Esophagus (tissue), 2 donors: ENCODE measurements around the gene C6. TPM values are rescaled to one million over a fixed set of nuclear protein-coding genes. Genes with fewer than 3 reads are reported as not detected.

ENCODE experiments used
- H3K27ac ChIP-seq, 2 donors: one replicate each; pipeline ENCODE4 v1.5.1; 2013; ENCODE audit warnings: low read depth in 2 of 2, mild to moderate bottlenecking in 2 of 2, inconsistent platforms in 1 of 2, low read length in 1 of 2, moderate library complexity in 1 of 2
- H3K27me3 ChIP-seq, 2 donors: one replicate each; pipeline ENCODE4 v1.6.1; 2013; ENCODE audit warnings: low read length in 2 of 2, control low read depth in 1 of 2, mild to moderate bottlenecking in 1 of 2; ENCODE audit not compliant: insufficient read depth in 2 of 2, control insufficient read depth in 1 of 2
- H3K36me3 ChIP-seq, 2 donors: one replicate each; pipeline ENCODE4 v1.6.1; 2013; ENCODE audit warnings: low read length in 1 of 2; ENCODE audit not compliant: control insufficient read depth in 2 of 2, insufficient read depth in 2 of 2
- H3K4me1 ChIP-seq, 2 donors: one replicate each; pipeline ENCODE4 v1.6.1; 2013; ENCODE audit warnings: low read length in 1 of 2; ENCODE audit not compliant: control insufficient read depth in 2 of 2, insufficient read depth in 2 of 2
- H3K4me3 ChIP-seq, 2 donors: one replicate each; pipeline ENCODE4 v1.5.1; 2013; ENCODE audit warnings: low read length in 2 of 2, mild to moderate bottlenecking in 2 of 2, low read depth in 1 of 2, moderate library complexity in 1 of 2
- H3K9me3 ChIP-seq, 2 donors: one replicate each; pipeline ENCODE4 v1.6.1; 2013; ENCODE audit warnings: mild to moderate bottlenecking in 2 of 2, low read depth in 1 of 2, low read length in 1 of 2, moderate library complexity in 1 of 2; ENCODE audit not compliant: control insufficient read depth in 2 of 2, insufficient read depth in 1 of 2
- WGBS, 2 donors: extraction: QIAGEN DNeasy Blood & Tissue Kit; methylation state at CpG; one replicate each; pipeline ENCODE4 v1.1.7; 2013; 5-methylcytosine and 5-hydroxymethylcytosine counted together
- polyA plus RNA-seq, 2 donors: library from polyadenylated mRNA; stranded (reverse); fragments of 200-250 nt; gene quantifications; one replicate each; pipeline ENCODE4 v1.2.3, GENCODE V29; 2013
- donor health status: healthy with polysubstance abuse.
- donor health status: Bipolar disorder and iron deficiency.

The C6 gene
- polyA plus RNA-seq, 2 donors, result 0.09 to 0.12 TPM

DNA sequence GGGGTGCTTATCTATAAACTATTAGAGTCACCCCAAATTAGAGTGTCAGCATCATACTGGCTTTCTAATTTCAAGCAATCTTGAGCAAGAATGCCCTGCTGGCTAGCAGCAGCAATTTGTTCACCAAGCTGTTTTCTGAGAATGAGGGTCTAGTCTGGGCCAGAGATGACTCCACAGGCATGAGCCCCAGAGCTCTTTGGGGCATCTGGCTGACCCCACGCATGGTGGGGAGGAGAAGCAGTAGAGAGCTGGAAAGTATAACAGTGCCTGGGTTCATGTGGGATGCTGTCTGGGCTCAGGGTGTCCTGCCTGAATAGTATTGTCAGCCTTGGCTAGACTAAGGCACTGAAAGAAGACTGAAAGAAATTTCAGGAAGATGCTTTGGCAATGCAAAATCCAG is 64.9 kb downstream of the C6 start:
- H3K4me3 ChIP-seq, result no peak overlapping the region
- WGBS, 2 donors, result 79 to 95% methylated on average over 1 of the region's 1 CpG

DNA sequence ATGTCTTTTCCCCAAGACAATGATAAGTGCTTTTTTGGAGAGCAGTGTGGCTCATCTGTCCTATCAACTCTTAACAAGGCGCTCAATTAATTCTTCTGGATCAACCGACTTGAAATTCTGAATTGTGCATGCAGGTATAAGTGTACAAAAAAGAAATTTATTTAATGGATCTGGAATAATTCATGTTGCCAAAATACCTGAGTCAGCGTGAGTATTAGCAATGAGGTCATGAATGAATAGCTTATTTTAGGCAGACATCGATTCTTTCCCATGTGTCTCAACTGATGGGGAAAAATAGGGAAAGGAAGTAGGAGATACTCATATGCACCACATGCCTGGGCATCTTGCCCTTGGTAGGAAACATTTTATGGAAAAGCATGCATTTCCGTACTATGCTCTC is 68.0 kb downstream of the C6 start:
- H3K4me1 ChIP-seq, result no peaks in the 10 kb centered on the region
- no peak overlapping the region for H3K4me3 ChIP-seq
- H3K27ac ChIP-seq, result no peak overlapping the region
- WGBS, 2 donors, result 91 to 94% methylated on average over 5 of the region's 5 CpGs
- no peaks in the 10 kb centered on the region for H3K9me3 ChIP-seq
- no peaks in the 10 kb centered on the region for H3K36me3 ChIP-seq
- H3K27me3 ChIP-seq, result no peaks in the 10 kb centered on the region

More for the DNA sequence above, 64.9 kb downstream of the C6 start:
- Histone ChIP-seq H3K4me1 (no peaks in the 10 kb centered on the region), H3K36me3 (no peaks in the 10 kb centered on the region), H3K27me3 (no peaks in the 10 kb centered on the region), H3K9me3 (no peaks in the 10 kb centered on the region), H3K27ac (no peak overlapping the region)

DNA sequence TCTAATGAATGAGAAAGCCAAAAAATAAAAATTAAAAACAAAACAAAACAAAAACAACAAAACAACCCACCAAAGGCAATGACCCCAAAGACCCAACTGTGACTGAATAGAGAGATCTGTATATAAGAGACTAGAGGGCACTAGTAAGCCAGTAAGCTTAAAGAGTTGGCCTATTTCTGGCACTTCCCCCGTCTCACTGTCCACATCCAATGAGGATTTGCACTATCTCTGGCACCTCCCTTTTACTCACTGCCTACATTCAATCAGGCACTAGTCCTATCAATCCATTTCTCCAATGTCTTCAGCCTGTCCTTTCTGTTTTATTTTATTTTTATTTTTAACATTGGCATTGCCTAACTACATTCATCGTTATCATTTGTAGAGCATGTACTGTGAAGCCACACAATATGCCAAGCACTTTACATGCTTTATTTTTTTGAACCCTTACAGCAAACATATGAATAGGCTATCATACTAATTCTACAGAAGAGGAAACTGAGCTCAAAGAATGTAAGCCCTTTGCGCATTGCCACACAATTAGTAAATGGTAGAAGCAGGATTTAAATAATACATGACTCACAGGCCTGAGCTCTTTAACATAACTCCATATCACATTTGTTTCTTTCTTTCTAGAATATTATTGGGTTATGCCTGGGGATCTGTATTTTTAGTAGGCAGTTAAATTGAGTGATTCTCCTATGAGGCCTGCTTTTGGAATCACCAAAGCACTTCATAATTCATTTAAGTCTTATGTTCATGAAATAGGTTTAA is 70.0 kb downstream of the C6 start:
- H3K27ac ChIP-seq, result no peak overlapping the region
- 75 to 87% methylated on average over 3 of the region's 3 CpGs for WGBS, 2 donors
- no peaks in the 10 kb centered on the region for H3K27me3 ChIP-seq
- H3K4me1 ChIP-seq, result no peaks in the 10 kb centered on the region
- peaks cover 0 to 6% of the 10 kb centered on the region in 2 donors for H3K9me3 ChIP-seq
- no peaks in the 10 kb centered on the region for H3K36me3 ChIP-seq
- no peak overlapping the region for H3K4me3 ChIP-seq

DNA sequence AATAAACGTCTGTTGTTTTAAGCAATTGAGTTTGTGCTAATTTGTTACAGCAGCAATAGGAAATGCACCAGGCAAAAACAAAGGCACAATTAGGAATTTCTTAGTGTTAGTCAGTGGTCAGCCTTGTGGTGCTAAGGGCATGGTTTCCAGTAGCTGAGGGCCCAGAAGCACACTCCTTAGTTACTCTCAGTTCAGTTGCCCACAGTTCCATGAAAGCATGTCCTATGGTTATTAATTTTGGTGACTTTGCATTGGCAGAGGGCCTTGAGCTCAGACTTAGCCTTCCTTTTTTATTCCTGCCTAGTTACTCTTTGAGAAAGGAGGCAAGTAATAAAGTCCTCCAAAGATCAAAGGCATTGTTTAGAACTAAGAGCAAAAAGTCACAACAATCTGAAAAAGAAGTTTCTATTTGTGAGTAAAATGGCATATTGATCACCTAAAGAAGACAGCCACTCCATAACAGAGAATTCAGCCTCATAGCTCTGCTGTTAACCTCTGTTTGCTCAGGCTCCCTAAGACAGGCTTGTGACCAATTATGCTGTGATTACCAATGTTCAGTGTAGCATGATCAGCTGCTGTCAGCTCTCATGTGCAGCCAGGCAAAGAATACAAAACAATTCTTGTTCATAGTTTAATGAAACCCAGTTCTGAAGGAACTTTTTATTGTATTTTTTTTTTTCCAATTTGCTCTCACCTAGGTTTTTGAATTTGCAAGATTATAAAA is 85.2 kb downstream of the C6 start:
- Histone ChIP-seq H3K36me3 (no peaks in the 10 kb centered on the region), H3K4me3 (no peak overlapping the region), H3K27ac (no peak overlapping the region), H3K4me1 (no peaks in the 10 kb centered on the region), H3K27me3 (no peaks in the 10 kb centered on the region), H3K9me3 (no peaks in the 10 kb centered on the region)
- 33 to 43% methylated on average over 1 of the region's 1 CpG for WGBS, 2 donors

DNA sequence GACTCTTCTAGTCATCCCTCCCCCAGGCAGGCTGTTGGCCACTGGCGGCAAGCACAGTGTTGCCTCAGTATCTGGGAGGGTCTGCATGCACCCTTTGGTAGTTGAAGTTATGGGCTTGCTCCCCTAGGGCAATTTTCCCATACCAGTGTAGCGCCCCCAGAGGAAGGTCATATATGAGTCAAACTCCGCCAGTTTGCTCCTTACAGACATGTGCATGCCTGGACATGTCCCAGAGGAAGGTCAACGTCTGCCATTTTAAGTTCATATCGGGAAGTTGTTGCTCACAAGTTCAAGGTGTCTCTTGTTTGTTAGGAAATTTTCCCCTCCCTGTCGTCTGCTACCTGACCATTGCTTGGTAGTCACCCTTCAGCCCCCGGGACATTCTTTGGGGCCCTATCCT is 90.9 kb downstream of the C6 start:
- H3K4me1 ChIP-seq, result no peaks in the 10 kb centered on the region
- no peaks in the 10 kb centered on the region for H3K36me3 ChIP-seq
- H3K9me3 ChIP-seq, result peaks cover 0 to 7% of the 10 kb centered on the region in 2 donors
- no peaks in the 10 kb centered on the region for H3K27me3 ChIP-seq
- no peak overlapping the region for H3K27ac ChIP-seq
- WGBS, 2 donors, result 87 to 91% methylated on average over 7 of the region's 7 CpGs
- no peak overlapping the region for H3K4me3 ChIP-seq

DNA sequence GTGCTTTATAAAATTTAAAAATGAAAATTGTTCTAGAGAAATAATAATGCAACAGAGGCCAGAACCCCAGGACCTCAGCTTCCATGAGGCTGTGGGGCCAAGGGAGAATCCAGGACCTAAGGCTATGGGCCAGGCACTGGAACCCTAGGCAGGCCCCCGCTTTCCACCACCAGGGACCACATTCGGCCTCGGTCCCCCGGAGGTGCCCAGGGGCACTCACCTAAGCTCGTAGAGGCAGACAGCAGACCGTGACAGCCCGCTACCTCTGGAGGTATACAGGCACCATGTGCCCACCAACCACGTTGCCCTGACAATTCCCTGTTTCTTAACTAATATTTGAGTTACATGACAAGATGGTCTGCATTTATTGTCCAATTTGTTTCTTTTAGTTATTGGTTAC is 92.7 kb downstream of the C6 start:
- 90 to 91% methylated on average over 8 of the region's 8 CpGs for WGBS, 2 donors
- no peaks in the 10 kb centered on the region for H3K27me3 ChIP-seq
- no peak overlapping the region for H3K27ac ChIP-seq
- H3K36me3 ChIP-seq, result no peaks in the 10 kb centered on the region
- H3K9me3 ChIP-seq, result peaks cover 0 to 7% of the 10 kb centered on the region in 2 donors
- no peak overlapping the region for H3K4me3 ChIP-seq
- no peaks in the 10 kb centered on the region for H3K4me1 ChIP-seq

DNA sequence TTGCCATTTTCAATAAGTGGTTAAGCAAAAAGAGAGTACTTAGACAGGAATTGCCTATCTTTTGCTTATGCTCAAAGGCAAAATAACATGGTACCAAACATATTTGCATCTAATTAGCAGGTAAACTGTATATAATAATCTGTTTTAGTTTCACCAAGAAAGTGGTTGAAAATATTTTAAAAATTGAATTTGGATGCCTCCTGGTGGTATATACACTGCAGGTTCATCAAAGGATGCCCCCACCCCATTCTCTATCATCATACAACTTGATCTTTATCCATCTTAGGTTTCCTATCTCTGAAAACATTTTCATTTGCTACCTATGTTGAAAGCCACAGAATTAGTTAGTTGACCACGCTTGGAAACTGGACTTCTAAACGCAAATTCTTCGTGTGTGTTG is 95.2 kb downstream of the C6 start:
- H3K4me3 ChIP-seq, result no peak overlapping the region
- no peaks in the 10 kb centered on the region for H3K4me1 ChIP-seq
- WGBS, 2 donors, result 90 to 92% methylated on average over 3 of the region's 3 CpGs
- H3K27ac ChIP-seq, result no peak overlapping the region
- H3K27me3 ChIP-seq, result no peaks in the 10 kb centered on the region
- no peaks in the 10 kb centered on the region for H3K36me3 ChIP-seq
- peaks cover 0 to 7% of the 10 kb centered on the region in 2 donors for H3K9me3 ChIP-seq

DNA sequence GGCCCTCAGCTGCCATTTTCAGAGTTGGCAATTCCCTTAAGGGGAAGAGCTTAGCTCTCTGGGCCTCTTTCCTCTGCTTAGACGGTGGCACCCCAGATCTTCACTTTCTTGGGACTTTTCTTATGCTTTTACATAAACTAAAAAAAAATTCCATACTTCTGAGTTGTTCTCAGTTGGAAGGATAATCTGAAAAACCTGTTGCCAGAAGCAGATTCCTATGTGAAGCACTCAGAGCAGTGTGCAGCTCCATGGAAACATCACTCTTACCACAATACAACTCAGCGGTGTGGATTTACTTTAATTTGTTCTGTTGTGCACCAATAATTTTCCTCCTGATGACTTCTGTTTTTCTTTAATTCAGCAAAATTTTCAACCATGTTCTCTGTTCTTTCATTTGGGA is 98.1 kb downstream of the C6 start:
- Histone ChIP-seq H3K27me3 (no peaks in the 10 kb centered on the region), H3K4me3 (no peak overlapping the region), H3K27ac (no peak overlapping the region), H3K4me1 (no peaks in the 10 kb centered on the region), H3K36me3 (no peaks in the 10 kb centered on the region), H3K9me3 (peaks cover 0 to 2% of the 10 kb centered on the region in 2 donors)
- 48 to 62% methylated on average over 2 of the region's 2 CpGs for WGBS, 2 donors

DNA sequence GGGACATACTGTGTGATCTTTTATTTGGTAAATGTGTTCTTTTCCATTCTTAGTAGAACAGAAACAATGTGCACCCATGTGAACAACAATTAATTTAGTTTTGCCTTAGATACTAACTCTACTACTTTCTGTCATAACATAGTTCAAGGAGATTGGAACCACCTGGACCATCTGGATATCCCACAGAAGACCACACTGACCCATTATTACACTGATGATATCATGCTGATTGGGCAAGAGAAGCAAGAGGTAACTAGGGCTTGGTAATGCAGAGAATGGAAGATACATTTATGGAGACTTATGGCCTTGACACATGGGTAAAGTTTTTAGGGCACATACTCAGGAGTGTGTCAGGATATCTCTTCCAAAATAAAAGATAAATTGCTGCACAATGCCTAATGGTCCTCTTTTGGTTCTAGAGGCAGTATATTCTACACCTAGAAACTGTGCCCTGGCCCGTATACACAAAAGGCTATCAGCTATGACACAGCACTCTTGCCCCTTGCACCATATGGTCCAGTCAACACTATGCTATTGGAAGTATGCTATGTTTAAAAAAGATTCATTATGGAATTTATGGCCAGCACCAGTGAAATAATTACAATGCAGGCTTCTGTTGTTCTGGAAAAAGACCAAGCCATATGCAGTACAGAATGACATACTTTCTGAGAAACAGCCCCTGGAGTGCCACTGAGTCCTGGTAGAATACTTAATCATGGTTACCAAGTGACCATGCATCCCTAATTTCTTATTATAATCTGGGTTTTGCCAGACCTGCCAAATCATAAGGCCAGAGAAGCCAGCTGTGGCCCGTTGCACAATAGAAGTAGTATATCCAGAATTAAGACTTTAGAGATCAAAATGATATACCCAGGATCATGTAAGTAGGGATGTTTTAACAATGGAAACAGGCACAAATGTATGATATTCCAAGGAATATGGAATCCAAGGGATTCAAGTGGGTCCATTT is 100.6 kb downstream of the C6 start:
- H3K4me3 ChIP-seq, result no peak overlapping the region
- H3K36me3 ChIP-seq, result no peaks in the 10 kb centered on the region
- H3K27ac ChIP-seq, result no peak overlapping the region
- H3K27me3 ChIP-seq, result no peaks in the 10 kb centered on the region
- H3K9me3 ChIP-seq, result no peaks in the 10 kb centered on the region
- WGBS, 2 donors, result 81 to 82% methylated on average over 2 of the region's 2 CpGs
- no peaks in the 10 kb centered on the region for H3K4me1 ChIP-seq
